ENCODE measurements around the gene PKHD1. TPM values are rescaled to one million over a fixed set of nuclear protein-coding genes. Genes with fewer than 3 reads are reported as not detected.

PKHD1 gene
- total RNA-seq, 4 donors from 2014 or later = 0.04 to 0.32 (median 0.22) TPM; not detected in 1

- intact Hi-C loops (cut with DNase I; ENCODE audit: low total_unique reads) = no loop called here
Measured at GRCh38 chr6:52125139-52125538, 37.7 kb upstream of the PKHD1 start.

GRCh38 chr6:52124126-52125121 is 37.0 kb upstream of the PKHD1 start:
- no peak overlapping the region for H3K4me3 ChIP-seq (ENCODE audit: low read depth, poor library complexity, severe bottlenecking)
- WGBS, 2 donors = 91 to 92% methylated on average over 3 of the region's 3 CpGs
- DNase-seq (ENCODE audit: low spot score in 2 of 2) = no peak
- intact Hi-C loops (cut with DNase I; ENCODE audit: low total_unique reads) = no loop called here
- TF ChIP-seq POLR2A (IDR thresholded peaks at IDR 0.05) (no peak), CTCF (IDR thresholded peaks at IDR 0.05) (no peak)

More at GRCh38 chr6:52125139-52125538, 37.7 kb upstream of the PKHD1 start:
- no peak for TF ChIP-seq POLR2A (IDR thresholded peaks at IDR 0.05)
- no peak for TF ChIP-seq CTCF (IDR thresholded peaks at IDR 0.05)
- H3K4me3 ChIP-seq (ENCODE audit: low read depth, poor library complexity, severe bottlenecking) = no peak overlapping the region
- WGBS, 2 donors = 76 to 81% methylated on average over 3 of the region's 3 CpGs
- no peak for DNase-seq (ENCODE audit: low spot score in 2 of 2)

GRCh38 chr6:52123251-52123650 is 35.8 kb upstream of the PKHD1 start:
- H3K4me3 ChIP-seq (ENCODE audit: low read depth, poor library complexity, severe bottlenecking) = no peak overlapping the region
- intact Hi-C loops (cut with DNase I; ENCODE audit: low total_unique reads) = no loop called here
- WGBS, 2 donors = 86 to 91% methylated on average over 1 of the region's 1 CpG
- no peak for DNase-seq (ENCODE audit: low spot score in 2 of 2)
- no peak for TF ChIP-seq CTCF (IDR thresholded peaks at IDR 0.05)
- no peak for TF ChIP-seq POLR2A (IDR thresholded peaks at IDR 0.05)

- no peak for DNase-seq (ENCODE audit: low spot score in 2 of 2)
- intact Hi-C loops (cut with DNase I; ENCODE audit: low total_unique reads) = no loop called here
- WGBS, 2 donors = 79 to 86% methylated on average over 1 of the region's 1 CpG
- no peak overlapping the region for H3K4me3 ChIP-seq (ENCODE audit: low read depth, poor library complexity, severe bottlenecking)
- TF ChIP-seq POLR2A (IDR thresholded peaks at IDR 0.05) = no peak
- no peak for TF ChIP-seq CTCF (IDR thresholded peaks at IDR 0.05)
Measured at GRCh38 chr6:52117352-52117751, 29.9 kb upstream of the PKHD1 start.

GRCh38 chr6:52116605-52116948 is 29.2 kb upstream of the PKHD1 start:
- H3K4me3 ChIP-seq (ENCODE audit: low read depth, poor library complexity, severe bottlenecking) = no peak overlapping the region
- no peak for TF ChIP-seq POLR2A (IDR thresholded peaks at IDR 0.05)
- no peak for TF ChIP-seq CTCF (IDR thresholded peaks at IDR 0.05)
- no peak for DNase-seq (ENCODE audit: low spot score in 2 of 2)
- intact Hi-C loops (cut with DNase I; ENCODE audit: low total_unique reads) = no loop called here
